Left kidney (tissue), 8 donors: ENCODE results near the gene SLC39A5. TPM values are rescaled to one million over a fixed set of nuclear protein-coding genes. Genes with fewer than 3 reads are reported as not detected.
A peak's percentile ranks its signal among the peaks of the same experiment; 100 is the strongest.
"Not testable (repeated sequence)": the region's sequence is repeated elsewhere in the genome, so short reads cannot be mapped to it uniquely, and the experiment has no call there.

ENCODE experiments used
- DNase-seq: peaks from one replicate; pipeline ENCODE4 v3.0.0-alpha.2; 2013
- long read RNA-seq, 8 donors: transcript quantifications; one replicate each; lab custom pipeline, GENCODE V29; 2026
- polyA plus RNA-seq: library from polyadenylated mRNA; unstranded; fragments of 120-200 nt; gene quantifications from one replicate; pipeline ENCODE4 v1.2.1, GENCODE V29; 2013; ENCODE audit not compliant: insufficient read length

SLC39A5 gene, protein sequence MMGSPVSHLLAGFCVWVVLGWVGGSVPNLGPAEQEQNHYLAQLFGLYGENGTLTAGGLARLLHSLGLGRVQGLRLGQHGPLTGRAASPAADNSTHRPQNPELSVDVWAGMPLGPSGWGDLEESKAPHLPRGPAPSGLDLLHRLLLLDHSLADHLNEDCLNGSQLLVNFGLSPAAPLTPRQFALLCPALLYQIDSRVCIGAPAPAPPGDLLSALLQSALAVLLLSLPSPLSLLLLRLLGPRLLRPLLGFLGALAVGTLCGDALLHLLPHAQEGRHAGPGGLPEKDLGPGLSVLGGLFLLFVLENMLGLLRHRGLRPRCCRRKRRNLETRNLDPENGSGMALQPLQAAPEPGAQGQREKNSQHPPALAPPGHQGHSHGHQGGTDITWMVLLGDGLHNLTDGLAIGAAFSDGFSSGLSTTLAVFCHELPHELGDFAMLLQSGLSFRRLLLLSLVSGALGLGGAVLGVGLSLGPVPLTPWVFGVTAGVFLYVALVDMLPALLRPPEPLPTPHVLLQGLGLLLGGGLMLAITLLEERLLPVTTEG
- polyA plus RNA-seq = 51.0 TPM
- long read RNA-seq, donor 1, partial matches to known transcripts = 28 of 36 reads
- long read RNA-seq, donor 1, other reads (novel, unspliced or antisense) = 0 of 36 reads
- long read RNA-seq, donor 2, partial matches to known transcripts = 7 of 19 reads
- long read RNA-seq, donor 2, other reads (novel, unspliced or antisense) = 5 of 19 reads
- long read RNA-seq, donor 3, partial matches to known transcripts = 23 of 27 reads
- long read RNA-seq, donor 3, other reads (novel, unspliced or antisense) = 0 of 27 reads
- long read RNA-seq, donor 4, partial matches to known transcripts = 11 of 11 reads
- long read RNA-seq, donor 4, other reads (novel, unspliced or antisense) = 0 of 11 reads
- long read RNA-seq, donor 5, transcript SLC39A5-201 (11 exons, 2,031 nt) = major isoform, 7 of 36 reads
- long read RNA-seq, donor 5, partial matches to known transcripts = 26 of 36 reads
- long read RNA-seq, donor 5, other reads (novel, unspliced or antisense) = 0 of 36 reads
- long read RNA-seq, donor 6, partial matches to known transcripts = 22 of 25 reads
- long read RNA-seq, donor 6, other reads (novel, unspliced or antisense) = 0 of 25 reads
- long read RNA-seq, donor 7, transcript SLC39A5-201 (11 exons, 2,031 nt) = major isoform, 5 of 42 reads
- long read RNA-seq, donor 7, partial matches to known transcripts = 33 of 42 reads
- long read RNA-seq, donor 7, other reads (novel, unspliced or antisense) = 0 of 42 reads
- long read RNA-seq, donor 8, partial matches to known transcripts = 5 of 8 reads
- long read RNA-seq, donor 8, other reads (novel, unspliced or antisense) = 0 of 8 reads

DNA sequence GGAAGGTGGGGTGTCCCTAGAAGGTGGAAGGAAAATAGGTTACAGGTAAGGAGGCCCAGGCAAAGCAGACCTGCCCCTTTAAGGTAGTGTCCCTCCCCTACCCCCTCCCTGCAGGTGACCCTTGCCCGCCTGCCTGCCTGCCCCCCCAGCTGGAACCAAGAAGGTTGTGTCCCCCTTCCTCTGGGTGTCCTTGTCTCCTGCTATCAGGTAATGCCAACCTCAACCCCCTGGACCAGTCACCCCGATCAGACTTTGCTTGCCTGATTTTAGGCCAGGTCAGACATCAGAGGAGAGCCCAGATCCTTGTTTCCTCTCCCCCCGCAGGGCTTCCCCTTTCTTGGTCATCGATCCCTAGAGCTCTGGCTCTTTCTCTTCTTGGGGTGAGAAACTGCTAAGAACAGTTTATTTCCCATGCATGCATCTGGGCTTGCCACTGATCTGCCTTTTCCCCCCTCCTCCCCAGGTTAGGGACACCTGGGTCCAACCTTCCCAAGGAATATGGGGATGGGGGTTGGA lies at the start of gene SLC39A5:
TSS of gene SLC39A5 (plus strand) at position 136 of the 516 bp plus-strand sequence. CDS start 1,224 bp downstream, outside the sequence.
- no peak for DNase-seq

DNA sequence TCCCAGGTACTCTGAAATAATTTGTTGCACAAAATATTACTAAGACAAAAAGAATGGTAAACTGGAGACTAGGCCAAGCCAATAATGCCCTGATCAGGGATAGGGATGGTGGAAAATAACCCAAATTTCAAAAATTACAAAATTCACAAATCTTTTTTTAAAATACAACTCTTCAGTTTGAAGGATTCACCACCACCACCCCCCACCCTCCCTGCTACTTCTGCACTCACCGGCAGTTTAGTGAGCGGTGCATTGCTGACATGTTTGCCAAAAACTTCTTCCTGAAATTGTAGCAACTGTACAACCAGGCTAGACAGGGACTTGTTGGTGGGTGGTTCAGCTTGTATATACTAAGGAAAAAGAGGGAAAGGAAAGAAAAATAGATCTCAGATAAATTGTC lies 42.9 kb upstream of the SLC39A5 start:
- no peak for DNase-seq

DNA sequence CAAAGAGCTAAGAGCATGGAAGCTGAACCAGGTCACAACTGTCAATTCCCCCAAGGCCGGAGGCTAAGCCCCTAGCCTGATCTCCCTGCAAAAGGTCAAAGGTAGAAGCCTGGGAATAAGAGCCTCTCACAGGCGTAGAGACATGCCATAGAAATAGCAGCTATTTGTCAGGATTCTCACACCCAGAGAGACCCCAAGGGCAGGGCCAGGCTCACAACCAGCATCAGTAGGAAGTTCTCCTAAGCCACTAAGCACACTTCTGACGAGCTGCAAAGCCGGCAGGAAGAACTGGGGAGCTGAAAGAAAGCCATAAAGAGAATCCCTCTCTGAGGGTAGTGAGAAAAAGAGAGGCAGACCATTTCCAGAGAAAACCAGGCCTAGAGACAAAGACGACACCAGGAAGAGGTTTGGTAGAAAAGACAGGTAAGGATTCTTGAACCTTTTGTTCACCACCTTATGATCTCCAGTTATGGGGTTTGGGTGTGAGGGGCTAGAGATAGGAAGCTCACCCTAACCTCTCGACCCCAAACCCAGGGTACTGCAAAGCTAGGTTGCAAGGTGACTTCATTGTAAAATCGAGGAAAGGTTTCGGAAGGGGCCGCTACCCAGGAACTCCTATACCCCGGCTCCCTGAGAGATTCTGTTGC lies 41.6 kb upstream of the SLC39A5 start:
- no peak for DNase-seq

DNA sequence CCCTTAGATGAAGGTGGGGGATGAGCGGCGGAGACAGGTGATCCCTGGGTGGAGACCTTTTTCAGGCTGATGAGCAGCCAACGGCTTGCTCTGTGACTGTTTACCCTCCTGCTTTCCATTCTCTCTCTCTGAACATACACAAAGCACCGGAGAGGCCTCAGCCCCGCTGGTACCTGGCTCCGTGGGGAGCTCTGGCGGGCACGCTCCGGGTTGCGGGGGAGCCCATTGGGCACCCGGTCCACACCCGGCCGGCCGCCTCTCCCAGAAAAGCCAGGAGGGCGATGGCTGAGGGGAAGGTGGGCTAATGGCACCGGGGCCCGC lies 41.1 kb upstream of the SLC39A5 start:
- DNase-seq = peak; percentile 25

DNA sequence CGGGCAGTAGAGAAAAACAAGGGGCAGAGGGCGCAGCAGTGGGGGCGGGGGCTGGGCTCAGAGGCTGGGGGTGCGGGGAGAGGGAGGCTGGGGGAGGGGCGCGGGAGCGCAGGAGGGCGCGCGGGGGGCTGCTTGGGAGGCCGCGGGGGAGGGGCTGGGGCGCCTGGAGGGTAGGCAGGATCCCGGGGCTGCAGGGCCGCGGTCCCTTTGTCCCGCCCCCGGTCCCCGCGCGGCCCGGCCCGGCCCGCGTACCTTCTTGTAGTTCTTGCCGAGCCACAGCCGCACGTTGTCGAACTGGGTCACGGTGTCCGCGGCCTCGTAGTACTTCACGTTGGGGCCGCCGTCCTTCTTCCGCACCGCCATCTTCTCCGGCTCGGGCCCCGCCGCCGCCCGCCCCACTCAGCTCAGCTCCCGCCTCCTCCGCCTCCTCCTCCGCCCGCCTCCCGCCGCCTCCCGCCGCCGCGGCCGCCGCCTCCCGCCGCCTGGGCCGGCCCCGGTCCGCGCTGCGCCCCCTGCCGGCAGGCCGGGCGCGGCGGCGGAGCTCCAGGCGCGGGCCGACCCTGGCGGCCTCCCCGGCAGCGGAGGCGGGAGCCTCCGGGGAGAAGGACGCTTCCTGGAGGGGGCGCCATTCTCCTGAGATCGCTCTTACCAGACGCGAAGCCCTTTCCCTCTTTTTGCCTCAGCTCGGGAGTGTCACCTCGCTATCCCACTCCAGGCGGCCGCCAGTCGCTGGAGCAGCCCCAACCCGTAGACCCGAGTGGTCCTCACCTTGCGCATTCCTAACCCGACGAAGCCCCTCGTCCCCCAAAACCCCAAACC lies 40.5 kb upstream of the SLC39A5 start, which contains the start of gene SMARCC2:
TSS of gene SMARCC2 (minus strand) at position 385 of the 819 bp plus-strand sequence. CDS start at position 363, 22 bp downstream.
- peak; percentile 82 for DNase-seq

DNA sequence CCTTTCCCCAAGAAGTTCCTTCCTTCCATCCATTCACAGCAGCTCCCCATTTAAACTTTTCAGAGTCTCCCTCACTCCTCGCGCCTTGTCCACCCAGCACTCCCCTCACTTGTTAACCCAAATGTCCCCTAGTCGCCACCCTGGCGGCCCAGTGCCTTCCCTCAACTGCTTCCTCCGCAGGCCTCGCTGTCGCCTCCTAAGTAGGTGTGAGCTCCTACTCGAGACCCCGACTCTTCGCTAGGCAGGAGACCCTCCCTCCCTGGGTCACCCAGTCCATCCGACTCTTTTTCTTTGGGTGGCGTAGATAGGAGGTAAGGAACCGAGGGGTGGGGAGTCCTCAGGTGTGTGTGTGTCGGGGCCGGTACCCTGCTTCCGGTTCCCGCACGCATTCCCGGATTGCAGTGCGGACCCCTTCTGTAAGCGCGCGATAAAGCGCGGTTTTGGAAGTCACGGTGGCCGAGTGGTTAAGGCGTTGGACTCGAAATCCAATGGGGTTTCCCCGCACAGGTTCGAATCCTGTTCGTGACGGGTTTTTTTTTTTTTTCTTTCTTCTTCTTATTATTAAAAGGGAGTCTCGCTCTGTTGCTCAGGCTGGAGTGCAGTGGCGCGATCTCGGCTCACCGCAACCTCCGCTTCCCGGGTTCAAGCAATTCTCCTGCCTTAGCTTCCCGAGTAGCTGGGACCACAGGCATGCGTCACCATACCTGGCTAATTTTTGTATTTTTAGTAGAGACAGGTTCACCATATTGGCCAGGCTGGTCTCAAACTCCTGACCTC lies 39.7 kb upstream of the SLC39A5 start:
- peak; percentile 93 for DNase-seq

DNA sequence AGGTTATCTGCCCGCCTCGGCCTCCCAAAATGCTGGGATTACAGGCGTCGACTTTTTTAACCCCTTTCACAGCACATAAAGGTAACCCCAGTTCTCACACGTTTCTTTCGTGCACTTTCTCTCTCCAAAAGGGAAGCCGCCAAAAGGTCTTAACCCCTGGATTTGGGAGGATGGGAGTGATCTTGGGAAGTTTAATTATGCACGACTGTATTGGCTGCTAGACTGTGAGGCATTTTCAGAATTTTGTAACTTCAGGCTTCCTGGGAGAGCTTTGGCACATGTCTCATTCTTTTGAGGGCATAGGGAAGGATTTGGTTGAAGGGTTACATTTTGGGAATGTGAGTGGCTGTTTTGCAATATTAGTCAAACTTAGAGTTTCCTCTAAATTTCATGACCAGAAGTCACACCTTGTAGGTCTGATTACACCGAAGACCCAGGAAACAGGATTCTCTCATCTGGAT lies 39.1 kb upstream of the SLC39A5 start:
- no peak for DNase-seq

DNA sequence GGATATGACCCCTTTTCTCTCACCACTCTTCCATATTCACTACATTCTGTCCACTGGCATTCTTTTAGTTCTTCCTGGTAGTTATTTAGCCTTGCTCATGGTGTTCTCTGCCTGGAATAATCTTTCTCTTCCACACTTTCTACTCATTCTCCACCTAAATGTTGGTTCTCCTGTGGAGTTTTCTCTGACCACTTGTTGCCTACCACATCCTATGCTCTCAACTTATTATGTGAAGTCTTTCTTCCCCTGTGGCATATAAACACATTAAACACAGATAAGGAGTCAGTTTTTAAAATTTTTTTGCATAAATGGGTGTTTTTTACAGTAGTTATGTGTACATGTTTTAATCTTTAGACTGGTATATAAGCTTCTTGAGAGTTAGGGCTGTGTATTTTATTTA lies 37.3 kb upstream of the SLC39A5 start:
- DNase-seq = no peak

DNA sequence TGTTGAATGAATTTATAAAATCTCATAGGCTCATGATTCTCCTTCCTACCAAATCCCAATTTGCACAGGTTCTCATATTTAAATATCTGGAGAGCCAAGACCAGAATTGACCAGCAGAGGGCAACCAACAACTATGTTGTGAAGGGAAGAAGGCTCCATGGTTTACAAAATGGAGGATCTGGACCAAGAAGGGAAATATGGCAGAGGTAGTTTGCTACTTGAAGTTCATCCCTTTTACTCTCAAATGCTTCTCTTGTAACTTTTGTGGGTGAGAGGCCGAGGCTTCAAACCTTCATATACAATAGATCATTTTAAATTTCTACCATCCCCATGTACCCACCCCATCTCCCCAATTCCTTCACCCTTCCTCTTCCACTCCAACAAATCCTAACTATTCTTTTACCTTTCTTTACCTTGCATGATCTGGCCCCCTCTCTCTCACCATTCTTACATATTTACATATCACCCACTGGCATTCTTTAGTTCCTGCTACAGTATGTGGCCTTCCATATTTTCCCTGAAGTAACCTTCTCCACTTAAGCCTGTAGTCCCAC lies 36.7 kb upstream of the SLC39A5 start:
- DNase-seq = peak; percentile 88

DNA sequence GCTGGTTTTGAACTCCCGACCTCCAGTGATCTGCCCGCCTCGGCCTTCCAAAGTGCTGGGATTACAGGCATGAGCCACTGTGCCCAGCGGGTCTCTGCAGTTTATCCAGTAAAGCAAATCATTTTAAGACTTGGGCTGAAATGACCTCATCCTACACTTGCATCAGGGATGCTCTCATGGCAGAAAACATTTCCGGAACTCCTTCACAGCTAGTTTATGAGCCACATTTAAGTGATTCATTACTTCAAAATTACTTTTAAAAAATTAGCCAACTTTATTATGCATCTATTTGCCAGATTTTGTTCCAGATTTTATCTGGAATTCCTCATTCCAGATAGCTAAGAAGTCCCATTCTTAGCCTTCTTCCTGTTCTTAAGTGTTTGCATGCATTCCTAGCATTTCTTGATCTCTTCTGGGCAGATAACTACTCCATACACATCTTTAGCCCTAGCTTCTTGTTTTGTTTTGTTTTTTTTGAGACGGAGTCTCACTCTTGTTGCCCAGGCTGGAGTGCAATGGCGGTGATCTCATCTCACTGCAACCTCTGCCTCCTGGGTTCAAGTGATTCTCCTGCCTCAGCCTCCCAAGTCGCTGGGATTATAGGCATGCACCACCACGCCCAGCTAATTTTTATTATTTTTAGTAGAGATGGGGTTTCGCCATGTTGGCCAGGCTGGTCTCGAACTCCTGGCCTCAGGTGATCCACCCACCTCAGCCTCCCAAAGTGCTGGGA lies 32.9 kb upstream of the SLC39A5 start:
- DNase-seq = not testable (repeated sequence)

DNA sequence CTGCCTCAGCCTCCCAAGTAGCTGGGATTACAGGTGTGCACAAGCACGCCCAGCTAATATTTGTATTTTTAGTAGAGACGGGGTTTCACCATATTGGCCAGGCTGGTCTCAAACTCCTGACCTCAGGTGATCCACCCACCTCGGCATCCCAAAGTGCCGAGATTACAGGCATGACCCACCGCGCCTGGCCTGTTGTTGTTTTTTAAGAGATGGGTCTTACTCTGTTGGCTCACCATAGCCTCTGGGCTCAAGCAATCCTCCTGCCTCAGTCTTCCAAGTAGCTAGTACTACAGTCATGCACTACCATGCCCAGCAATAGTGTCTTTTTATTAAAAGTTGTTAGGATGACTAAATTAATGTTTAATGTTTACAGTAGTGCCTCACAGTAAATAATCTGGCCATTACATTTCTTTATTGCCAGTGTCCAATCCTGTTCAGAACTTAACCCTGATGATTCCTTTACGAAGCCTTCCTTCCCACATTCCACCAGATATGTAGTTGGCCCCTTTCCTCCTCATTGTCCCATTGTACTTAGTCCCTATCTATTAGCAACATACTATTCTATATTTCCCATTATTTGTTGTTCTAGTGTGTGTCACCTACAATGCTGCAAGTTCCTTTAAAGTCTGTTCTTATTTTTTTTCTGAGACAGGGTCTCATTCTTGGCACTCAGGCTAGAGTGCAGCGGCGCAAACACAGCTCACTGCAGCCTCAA lies 31.8 kb upstream of the SLC39A5 start:
- DNase-seq = no peak

DNA sequence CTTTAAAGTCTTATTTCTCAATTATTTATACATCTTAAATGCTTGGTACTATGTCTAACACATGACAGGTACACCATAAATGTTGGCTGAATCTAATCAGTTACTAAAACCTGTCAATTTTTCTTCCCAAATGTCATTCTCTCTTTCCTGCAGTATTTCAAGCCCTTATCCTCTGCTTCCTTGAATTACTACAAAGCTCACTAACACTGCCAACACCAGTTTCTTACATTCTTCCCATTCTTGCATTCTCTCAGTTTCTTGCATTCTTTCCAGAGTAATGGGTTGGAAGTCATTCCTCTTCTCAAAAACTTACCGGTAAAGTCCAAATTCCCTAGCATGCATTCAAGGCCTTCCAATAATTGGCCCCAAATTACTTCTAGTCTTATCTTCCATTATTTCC lies 31.0 kb upstream of the SLC39A5 start:
- DNase-seq = no peak

DNA sequence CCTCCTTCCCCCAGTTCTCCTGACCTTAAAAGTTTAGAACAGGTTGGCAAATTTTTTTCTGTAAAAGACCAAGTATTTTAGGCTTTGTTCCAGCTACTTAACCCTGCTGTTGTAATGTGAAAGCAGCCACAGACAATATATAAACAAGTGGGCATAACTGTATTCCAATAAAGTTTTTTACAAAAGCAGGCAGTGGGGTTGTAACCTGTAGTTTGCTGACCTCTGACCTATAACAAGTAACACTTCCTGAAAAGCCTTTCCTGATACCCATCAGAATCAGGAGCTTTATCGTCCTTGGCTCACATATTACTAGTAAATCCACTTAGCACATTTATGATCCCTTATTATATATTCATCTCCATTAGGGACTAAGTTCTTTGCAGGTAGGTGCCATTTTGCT lies 27.5 kb upstream of the SLC39A5 start:
- no peak for DNase-seq

DNA sequence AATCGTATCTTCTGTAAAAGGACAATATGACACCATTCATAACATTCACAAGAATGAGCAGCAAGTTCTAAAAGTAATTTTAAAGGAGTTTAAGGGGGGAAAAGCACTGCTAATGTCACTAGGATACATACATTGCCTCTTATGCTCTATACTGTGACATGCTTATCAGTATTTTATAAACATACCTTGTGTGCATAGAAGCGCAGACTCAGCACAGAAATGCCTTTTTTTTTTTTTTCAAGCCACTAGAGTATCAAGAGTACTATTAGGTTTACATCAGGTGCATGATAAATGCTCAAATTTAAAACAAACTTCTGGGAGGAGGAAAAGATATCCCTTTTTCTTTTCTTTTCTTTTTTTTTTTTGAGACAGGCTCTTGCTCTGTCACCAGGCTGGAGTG lies 27.0 kb upstream of the SLC39A5 start:
- no peak for DNase-seq

DNA sequence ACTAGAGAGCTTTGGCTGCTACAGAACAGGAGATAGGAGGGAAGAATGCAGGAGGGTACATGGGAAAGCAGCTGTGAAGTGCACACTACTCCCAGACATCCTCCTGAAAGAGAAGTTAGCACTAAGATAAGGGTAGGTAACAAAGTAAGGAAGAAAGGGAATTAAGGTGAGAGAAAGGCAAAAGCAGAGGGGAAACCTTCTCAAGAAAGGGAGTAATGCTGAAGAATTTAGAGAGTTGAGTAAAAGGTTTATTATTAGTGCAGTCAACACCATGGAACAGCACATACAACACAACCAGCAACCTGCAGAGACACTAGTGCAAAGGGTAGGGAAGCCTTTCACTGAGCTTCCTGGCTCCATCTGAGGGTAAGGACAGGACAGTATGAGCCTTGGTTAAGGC lies 25.6 kb upstream of the SLC39A5 start:
- DNase-seq = no peak

DNA sequence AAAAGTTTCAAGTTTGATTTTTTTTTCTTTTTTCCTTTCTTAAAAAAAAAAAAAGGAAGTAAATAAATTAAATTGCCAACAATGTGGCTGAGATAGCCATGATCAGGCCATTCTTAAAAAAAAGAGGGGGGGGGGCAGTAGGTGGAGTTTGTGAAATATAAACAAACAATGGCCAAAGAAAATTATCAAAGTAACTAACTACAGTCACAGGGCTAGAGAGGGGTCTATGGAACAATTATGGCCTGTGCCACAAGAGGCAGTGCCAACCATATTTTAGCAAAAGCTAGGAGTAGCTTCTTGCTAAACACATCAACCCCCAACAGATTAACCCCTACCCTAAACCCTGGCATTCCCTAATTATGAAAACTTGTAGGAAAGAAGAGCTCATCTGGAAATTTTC lies 24.4 kb upstream of the SLC39A5 start:
- DNase-seq = no peak

DNA sequence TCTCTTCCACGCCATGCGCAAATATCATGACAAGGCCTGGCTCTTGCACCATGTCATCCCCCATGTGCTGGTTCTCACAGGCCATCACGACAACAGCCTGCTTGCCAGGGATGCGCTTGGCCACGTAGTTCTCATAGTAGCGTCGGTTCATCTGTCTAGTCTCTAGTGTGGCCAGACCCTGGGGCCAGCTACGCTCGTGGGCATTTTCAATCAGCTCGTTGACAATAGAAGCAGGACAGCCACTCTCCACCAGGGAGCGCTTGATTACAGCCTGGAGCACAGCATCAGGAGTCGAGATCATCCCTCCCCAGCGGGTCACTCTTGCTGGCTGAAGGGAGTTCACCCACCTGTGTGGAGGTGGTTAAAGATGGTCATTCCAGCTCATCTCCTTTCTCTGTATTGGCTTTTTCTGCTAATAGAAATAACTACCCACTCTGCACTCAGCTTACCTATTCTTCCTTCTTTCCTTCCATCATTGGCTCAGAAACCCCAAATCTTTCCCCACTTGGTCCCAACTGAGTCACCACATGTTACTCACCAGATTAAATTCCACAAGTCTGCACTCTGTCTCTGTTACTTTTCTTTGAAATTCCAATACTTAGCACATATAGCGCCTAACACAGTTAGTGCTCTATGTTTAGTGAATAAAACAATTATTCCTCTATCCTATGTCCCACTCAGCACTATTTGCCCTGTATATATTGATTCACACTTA lies 23.2 kb upstream of the SLC39A5 start:
- DNase-seq = no peak
